GM18517 (cell line): ENCODE results near the gene IFITM10.
"Not testable (repeated sequence)": the region's sequence is repeated elsewhere in the genome, so short reads cannot be mapped to it uniquely, and the experiment has no call there.

Source experiments
- ATAC-seq: cut with Tn5 transposase; IDR thresholded peaks from one replicate; pipeline ENCODE4 v1.9.1; 2021; ENCODE audit warnings: mild to moderate bottlenecking, moderate library complexity; ENCODE audit not compliant: unreplicated experiment

IFITM10 gene

GRCh38 chr11:1693327-1694063 lies 56.9 kb downstream of the IFITM10 start:
- no peak for ATAC-seq

- ATAC-seq = no peak
Measured at GRCh38 chr11:1692708-1693326, 57.6 kb downstream of the IFITM10 start.

- ATAC-seq = no peak
Measured at GRCh38 chr11:1691878-1692707, 58.3 kb downstream of the IFITM10 start.

GRCh38 chr11:1691026-1691877 lies 59.1 kb downstream of the IFITM10 start:
- no peak for ATAC-seq

GRCh38 chr11:1690167-1691025 lies 60.0 kb downstream of the IFITM10 start:
- ATAC-seq = no peak

- not testable (repeated sequence) for ATAC-seq
Measured at GRCh38 chr11:1689250-1690166, 60.9 kb downstream of the IFITM10 start.

- not testable (repeated sequence) for ATAC-seq
Measured at GRCh38 chr11:1688336-1688947, 62.0 kb downstream of the IFITM10 start.

- ATAC-seq = not testable (repeated sequence)
Measured at GRCh38 chr11:1686220-1686619, 64.2 kb downstream of the IFITM10 start.

GRCh38 chr11:1684886-1685874 lies 65.2 kb downstream of the IFITM10 start:
- ATAC-seq = not testable (repeated sequence)

GRCh38 chr11:1683904-1684572 lies 66.4 kb downstream of the IFITM10 start:
- not testable (repeated sequence) for ATAC-seq

- ATAC-seq = not testable (repeated sequence)
Measured at GRCh38 chr11:1683216-1683615, 67.2 kb downstream of the IFITM10 start.
